ENCODE data around the gene SSTR3.

SSTR3 gene

DNA sequence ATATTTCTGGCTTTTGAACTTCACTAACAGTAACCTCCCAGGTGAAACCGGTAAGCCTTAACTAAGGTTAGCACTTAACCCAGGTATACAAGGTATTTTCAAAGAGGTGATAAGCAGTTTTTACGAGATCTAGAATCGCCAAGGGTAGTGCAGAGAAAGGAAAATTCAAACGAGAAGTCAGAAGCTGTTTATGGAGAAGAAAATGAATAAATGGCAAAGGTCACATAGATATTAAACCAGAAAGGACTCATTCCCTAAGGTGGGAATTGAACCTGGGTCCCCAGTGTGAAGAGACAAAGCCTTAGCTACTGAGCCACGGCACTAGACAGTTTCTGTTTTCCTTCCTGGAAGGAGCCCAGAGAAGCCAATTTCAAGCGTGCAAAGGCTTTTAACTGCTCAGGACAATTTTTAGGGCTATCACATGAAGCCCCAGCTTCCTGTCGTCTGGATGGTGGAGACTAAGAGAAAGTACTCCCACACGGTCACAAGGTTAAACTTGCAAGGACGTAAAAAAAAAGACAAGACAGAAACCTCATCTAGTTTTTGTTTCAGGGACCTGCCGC is 18.6 kb downstream of the SSTR3 start:
- DNase-seq, result no peak

DNA sequence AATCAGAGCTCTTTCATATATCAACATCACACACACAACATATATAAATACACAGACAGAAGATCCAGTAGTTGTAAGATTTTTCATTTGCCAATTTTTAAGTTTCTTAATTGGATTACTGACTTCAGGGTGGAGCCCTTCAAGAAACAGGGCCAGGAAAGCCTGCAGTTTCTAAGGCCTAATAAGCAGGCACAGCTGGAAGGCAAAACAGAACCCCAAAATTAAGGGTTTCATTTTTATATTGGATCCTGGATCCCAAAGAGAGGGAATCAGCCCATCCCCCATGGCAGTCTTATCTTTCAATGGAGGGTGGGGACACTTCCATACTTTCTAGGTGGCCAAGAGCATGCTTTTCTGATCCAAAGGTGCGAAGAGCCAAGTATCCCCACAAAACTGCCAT is 19.5 kb downstream of the SSTR3 start:
- no peak for DNase-seq

DNA sequence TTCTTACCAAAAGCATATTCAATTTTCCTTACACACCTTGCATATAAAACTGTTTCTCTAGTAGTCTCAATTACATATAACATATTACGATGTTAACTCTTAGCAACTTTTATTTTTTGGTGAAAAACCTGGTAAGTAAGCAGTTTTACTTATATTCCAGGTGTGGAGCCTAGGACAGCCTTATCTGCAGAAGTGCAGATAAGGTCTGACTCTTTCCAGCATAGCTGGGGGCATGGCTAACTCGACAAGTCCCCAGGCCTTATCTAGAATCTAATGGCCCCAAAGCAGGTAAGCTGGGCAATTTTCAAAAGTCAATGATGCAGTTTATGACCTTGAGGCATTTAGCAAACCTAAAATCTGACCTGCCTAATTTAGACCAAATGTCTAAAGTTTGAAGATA is 20.1 kb downstream of the SSTR3 start:
- no peak for DNase-seq

DNA sequence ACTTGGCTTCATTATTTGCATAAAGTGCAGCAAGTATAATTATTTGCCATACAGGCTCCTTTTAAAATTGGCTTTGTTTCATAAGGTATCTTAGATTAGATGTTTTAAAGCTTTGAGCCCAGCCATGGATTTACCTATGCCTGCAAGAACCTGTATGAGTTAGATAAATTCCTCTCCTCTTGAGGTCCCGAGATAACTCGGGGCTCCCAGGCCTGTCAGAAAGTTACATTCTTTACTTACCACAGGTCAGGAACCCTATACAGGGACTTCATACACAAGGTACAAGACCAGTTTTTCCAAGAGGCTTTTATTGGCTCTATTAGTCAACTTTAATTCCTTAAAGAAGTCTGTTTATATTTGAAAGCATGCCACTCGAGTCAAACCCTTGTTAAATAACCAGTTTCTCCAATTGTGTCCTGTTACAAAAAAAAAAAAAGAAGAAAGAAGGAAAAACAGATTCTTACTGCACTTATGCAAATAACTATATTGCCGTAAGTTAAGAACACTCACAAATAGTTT is 22.0 kb downstream of the SSTR3 start:
- no peak for DNase-seq

DNA sequence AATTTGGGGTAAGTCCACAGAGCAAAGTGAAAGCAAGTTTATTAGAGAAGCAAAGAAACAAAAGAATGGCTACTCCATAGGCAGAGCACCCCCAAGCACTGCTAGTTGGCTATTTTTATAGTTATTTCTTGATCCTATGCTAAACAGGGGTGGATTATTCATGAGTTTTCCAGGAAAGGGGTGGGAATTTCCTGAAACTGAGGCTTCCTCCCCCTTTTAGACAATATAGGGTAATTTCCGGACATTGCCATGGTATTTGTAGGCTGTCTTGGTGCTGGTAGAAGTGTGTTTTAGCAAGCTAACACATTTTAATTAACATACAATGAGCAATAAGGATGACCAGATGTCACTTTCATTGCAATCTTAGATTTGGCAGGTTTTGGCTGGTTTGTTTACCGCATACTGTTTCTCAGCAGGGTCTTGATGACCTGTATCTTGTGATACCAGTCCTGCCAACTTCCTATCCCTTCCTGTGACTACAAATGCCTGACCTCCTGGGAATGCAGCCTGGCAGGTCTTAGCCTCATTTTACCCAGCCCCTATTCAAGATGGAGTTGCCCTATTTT is 23.3 kb downstream of the SSTR3 start:
- no peak for DNase-seq

DNA sequence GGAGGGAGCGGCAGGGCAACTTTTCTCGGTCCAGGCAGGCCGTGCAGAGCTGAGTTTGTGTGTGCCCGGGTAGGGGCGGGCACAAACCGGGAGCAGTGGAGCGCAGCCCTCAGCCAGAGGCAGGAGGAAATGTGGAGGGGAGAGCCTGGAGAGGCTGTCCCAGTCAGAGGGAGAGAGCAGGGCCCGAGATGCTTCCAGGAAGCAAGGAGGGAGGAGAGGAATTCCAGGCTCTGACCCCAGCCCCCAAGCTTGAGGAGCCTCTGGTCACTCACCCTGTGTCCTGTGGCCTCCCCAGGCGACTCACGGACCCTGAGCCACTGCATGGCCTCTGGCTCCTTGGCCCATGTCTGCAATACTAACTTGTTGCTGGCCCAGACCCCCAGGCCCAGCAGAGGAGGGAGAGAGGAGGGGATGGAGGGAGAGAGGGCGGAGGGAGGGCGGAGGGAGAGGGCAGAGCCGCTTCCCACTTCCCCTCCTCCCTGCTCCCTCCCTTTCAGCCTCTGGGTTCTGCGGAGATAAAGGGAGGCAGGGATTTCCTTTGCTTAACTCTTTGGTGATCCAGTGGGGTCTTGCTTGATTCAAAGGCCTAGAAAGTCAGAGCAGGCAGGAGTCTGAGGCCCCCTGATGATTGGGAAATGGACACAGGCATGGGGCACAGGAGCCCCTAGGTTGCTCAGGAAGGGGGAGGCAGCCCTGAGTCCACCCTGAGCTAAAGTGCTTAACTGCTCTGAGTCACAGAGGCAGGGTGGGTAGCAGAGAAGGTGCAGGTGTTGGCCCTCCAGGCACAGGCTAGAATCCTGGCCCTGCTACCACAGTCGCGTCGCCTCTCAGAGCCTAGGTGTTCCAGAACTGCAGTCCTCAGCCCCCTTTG is 24.2 kb downstream of the SSTR3 start, which contains the start of gene C1QTNF6:
C1QTNF6 (minus strand) TSS at position 357 of the 871 bp plus-strand sequence; CDS start at position 323, 34 bp downstream.
- no peak for DNase-seq

DNA sequence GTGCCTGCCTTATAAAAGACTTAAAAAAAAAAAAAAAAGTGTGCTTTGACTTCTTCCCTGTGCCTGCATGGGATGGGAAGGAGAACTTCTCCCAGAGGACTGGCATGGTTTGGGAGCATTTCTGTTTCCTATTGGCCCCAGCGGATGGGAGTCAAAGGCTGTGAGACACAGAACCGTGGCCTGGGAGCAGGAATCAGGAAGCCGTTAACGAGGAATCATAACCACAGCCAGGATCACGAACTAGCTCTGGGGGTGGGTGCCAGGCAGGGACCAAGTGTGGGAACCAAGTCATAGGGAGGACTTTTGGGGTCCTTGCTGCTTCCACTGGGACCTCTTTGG is 24.8 kb downstream of the SSTR3 start:
- DNase-seq, result no peak

DNA sequence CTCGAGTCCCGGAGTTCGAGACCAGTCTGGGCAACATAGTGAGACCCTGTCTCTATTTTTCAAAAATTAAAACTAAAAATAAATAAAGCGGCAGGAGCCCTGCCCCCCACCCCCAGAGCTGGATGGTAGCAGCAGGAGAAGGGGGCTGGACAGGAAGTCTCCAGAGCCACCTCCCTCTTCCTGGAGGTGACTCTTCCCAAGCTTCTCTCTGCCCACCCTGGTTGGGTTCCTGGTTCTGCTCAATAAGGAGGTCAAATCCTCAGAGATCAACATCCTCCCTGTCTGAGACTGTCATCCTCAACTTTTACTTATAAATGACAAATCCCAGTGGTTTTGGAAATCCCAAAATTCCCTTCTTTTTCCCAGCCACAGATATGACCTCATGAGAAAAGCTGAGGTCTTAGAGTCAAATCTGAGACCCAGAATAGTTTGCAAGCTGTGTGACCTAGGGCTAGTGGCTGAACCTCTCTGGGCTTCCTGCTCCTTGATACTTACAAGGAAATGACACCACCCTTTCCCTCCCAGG is 25.2 kb downstream of the SSTR3 start:
- DNase-seq, result no peak

DNA sequence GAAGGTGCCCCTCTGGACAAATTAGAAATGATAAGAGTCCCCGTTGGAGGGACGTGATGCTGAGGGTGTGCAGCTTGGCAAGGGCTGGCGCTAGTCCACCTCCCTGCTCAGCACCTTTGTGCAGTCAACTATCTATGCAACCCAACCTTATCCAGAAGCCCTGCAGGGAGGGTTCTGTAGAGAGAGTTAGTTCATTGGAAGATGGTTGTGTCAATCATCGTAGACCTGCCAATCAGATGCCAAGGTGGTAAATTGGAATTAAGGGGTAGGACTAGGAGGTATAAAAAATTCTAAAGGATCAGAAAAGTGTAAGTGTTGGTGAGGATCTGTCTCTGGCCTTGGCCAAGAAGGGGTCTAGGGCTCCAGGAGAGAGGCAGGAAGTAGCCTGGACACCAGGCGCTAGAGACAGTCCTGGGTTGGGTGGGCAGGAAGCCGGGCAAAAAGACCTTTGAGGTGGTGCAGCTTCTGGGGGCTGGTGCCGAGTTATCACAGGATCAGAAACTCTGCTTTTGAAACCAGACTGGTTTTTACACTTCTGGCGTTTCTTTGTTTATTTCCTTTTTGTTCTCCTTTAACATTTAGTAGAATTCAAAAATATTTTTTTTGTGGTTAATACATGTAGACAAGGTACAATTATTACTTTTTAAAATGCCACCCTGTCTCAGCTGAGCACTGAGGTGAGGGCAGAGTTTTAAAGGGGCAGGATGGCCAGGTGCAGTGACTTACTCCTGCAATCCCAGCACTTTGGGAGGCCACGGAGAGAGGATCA is 25.9 kb downstream of the SSTR3 start:
- no peak for DNase-seq

DNA sequence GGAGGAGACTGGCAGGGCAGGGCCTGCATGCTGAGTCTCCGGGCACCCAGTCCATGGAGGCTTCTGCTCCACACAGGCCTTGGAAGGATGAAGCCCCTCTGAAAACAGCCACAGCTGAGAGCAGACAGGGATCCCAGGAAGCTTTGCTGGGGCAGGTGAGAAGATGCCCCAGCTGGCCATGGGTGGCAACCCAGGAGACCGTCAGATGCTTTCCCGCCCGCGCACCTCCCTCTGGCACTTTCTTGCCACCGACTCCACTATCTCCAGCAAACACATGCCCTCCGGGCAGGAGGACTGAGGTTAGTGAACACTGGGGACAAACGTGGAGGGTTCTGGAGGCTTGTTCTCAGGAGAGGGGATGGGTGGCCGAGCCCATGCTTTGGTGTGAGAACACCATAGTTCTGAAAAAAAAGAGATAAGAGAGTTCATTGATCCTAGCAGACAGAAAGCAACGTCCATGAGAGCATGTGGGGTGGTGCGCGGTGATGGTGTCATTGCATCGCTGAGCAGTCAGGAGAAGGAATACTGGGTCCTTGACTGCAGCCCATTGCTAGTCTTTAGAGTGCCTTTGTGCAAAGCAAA is 26.5 kb downstream of the SSTR3 start:
- no peak for DNase-seq

DNA sequence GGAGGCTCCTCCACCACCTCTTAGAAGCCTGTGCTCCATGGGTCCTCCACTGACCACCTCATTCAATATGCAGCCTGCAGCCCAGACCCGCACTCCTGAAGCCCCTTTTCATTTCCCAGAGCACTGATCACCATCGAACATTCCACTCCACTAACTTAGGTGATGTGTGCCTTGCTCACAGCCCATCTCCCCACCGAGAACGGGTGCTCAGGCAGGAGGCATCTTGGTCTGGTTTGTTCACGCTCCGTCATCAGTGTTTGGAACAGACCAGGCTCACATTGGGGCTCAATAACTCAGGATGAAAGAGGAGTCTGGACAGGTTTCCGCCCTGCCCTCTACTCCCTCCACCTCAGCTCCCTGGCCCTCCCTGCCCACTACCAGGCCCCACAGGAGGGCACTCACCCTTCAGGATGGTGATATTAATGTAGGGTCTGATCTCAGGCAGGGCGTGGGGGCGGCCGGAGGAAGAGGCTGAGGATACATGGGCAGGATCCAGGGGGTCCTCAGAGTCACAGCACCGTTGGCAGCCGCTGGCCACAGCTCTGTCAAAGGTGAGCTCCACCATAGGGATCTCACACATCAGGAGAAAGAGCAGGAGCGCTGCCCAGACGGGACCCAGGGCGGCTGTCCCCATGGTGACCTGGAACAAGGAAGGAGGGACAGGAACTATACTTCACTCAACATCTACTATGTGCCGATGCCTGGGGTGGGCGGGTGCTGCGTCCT is 27.3 kb downstream of the SSTR3 start:
- no peak for DNase-seq

DNA sequence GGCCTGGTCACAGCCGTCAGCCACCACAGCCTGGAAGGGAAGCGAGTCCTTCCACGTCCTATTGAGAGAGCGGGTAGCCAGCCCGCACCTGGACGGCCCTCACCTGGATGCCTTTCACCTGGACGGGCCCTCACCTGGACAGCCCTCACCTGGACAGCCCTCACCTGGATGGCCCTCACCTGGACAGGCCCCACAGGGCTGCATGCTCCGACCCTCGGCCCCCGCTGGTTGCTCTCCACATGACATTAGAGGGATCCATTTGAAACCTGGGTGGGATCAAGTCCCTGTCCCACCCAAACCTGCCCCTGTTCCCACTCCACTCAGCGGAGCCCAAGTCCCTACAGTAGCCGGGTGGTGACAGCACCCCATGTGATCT is 27.9 kb downstream of the SSTR3 start:
- DNase-seq, result no peak

DNA sequence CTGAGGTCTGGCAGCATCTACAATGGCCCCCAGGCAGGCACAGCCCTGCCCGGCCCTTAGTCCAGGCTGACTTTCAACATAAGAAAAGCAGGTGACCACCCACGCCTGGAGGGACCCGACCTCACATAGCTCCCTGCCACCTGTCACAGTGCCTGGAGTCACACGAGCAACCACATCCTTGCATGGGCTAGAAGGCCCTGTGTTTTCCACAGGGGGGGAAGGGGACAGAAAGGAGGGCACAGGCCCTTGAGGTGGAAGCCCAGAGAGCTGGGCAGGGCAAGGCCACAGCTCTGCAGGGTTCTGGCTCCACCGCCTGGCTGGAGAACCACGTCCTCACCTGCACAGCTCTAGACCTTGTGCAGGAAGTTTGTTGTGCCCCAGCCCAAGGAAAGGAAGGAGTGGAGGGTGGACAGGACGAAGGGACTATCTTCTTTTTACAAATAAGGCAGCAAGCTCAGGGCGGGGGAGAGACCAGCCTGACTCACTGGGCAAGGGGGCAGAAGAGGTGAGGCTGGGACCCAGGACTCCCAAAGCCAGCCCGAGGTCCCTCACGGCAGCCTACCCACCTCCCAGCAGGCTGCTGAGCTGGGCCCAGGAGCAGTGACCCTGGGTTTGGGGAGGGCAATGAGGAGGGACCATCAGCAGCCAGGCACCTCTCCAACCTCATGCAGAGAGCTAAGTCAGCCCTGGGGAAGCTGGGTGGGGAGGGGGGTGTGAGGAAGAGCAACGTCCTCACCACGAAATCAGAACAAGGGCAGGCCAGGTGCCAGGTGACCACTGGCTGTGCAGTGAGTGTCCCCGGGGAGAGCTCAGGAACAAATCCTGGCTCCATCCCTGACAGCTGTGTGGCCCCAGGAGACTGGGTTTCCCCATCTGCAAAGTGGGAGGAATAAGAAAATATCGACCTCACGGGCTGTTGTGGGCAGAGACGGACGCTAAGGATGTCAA is 28.6 kb downstream of the SSTR3 start:
- no peak for DNase-seq

DNA sequence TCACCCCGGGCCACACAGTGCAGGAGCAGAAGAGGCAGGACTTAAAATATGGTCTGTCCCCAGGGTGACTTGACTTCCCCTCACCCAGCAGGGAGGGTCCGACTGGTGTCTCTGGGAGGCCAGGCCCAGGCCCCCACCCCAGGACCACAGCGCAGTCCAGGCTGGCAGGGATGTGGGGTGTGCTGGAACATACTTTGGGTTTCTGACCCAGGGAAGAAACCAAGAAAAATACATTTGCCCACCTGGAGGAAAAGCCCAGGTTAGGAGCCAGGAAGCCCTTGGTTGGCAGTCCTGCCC is 29.4 kb downstream of the SSTR3 start:
- DNase-seq, result no peak

DNA sequence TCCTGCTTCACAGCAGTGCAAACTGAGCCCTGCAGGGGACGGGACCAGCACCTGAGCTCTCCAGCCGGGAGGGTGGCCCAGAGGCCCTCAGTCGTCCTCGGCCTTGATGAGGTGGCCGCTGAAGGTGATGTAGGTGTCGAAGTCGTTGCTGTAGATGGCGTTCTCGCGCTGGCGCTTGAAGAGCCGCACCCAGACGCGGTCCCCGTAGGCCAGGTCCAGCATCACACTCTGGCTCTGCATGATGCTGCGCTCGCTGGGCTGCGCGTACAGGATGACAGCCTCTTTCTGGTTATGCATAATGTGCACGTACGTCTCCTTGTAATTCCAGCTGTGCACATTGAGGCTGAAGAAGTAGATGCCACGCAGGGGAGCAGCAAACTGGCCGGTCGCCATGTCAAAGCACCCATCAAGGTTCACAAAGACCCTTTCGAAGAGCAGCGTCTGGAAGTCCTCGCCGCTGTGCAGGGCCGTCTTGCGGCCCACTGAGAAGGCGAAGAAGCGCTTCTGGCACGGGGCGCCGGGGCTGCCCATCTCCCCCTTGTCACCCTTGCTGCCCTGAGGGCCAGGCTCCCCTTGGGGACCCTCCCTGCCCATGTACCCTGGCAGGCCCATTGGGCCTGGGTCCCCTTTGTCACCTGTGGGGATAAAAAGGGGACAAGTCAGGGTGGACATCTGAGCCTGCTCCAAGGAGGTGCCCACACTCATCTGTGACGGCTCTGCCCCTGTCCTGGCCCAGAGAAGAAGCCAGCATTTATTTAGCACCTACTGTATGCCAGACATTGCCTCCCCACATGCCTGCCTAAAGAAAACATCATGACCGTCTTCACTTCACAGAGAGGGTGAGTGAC is 30.0 kb downstream of the SSTR3 start:
- DNase-seq, result no peak

DNA sequence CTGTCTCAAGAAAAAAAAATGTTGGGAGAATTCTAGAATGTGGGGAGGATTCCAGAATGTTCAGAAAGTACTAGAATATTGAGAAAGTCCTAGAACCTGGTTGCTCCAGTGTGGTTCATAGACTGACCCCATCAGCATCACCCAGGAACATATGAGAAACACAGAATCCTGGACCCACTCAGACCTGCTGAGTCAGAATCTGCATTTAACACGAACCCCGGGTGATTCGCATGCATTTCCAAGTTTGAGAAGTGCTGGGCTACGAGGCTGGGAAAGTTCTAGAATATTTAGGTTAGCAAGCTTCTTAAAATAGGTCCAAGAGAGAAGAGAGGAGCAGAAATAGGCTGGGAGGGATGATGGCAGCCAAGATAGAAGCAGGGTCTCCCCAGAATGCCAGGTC is 30.6 kb downstream of the SSTR3 start:
- no peak for DNase-seq

DNA sequence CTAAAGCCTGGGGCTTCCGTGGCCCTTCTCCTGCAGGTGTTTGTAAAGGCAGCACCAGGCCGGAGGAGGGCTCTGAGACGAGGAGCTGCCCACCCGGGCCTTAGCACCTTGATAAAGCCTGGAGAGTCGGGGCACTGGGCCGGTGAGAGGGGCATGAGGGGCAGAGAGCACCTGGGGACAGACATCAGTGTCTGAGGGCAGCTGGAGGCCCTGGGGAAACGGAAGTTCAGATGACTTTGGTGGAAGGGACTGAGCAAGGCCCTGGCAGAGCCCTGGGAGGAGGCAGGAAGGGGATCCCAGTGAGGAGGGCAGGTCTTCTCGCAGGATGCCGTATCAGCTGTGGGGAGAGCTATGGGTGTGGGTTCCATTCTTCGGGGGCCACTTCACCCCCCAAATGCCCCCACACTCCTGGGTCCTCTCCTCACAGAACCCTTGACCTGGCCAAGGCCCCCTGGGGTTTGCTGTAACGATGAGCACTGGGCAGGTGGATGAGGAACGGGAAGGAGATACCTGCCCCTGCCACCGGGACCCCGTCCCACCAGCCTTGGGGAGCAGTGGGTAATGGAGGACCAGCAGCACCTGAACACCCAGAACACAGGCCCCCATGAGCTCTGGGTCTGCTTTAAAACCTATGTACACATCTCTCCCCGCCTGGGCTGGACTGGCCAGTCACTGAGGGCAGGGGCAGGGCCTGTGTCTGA is 31.6 kb downstream of the SSTR3 start:
- no peak for DNase-seq

DNA sequence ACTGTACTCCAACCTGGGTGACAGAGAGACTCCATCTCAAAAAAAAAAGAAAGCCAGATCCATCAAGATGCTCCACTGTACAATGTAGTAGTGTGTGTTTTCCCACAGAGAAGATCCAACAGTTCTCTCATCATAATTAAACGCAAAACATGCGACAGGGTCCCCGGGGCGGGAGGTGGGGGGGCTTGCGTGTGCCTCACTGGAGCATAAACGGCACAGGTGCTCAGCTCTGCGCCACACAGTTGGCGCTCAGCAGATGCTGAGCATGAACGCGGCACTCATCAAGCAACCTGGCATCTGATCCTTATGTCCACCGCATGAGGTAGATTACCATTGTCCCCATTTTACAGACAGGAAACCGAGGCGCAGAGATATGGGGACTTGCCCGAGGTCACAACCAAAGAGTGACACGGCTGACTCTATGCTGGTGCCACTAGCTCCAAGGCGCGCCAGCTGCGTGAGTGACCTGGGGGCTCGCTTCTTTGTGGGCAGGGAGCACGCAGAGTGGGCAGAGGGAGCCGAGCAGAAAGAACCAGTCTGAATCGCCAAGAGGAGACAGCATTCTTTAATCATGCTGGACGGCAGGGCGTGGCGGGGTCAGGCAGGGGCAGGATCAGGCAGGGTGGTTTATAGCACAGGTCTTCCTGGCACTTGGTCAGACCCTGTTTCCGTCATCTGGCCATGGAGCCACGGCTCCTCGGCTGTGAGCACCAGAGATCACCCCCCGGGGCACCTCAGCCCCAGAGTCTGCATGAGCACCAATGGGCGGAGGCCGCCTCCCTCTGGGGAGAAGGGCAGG is 32.5 kb downstream of the SSTR3 start:
- no peak for DNase-seq

DNA sequence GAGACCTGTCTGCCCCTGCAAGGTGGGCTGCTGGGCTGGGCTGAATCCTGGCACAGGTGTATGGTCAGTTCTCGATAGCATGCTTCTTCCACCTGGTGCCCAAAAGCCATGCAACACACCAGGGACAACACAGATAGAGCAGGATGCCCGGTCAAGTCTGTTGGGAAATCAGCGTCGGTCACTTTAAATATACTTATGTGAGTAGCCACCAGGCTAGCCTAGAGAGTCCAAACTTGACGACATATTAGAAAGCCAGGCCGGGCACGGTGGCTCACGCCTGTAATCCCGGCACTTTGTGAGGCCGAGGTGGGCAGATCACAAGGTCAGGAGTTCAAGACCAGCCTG is 33.2 kb downstream of the SSTR3 start:
- no peak for DNase-seq
